Calu3 (cell line): ENCODE results near the gene CD38. TPM values are rescaled to one million over a fixed set of nuclear protein-coding genes. Genes with fewer than 3 reads are reported as not detected.

Experiments used
- BruUV-seq: library from RNA; stranded (reverse); fragments of 400-500 nt; replicated peaks from 2 replicates; lab custom pipeline; 2021; lab: Mats Ljungman, UMichigan
- CTCF ChIA-PET: fragments of 300-600 bp; sonication (Branson Sonifier 250); formaldehyde crosslinking; loops from one replicate; lab custom pipeline; 2022; ENCODE audit warnings: antibody characterized with exemption; lab: Charles Lee
- DNase-seq: peaks from one replicate; pipeline ENCODE4 v3.0.0; 2022
- H3K27ac Mint-ChIP-seq: one replicate; pipeline ENCODE4 v1.8.0; 2022; ENCODE audit warnings: mixed read lengths; ENCODE audit not compliant: unreplicated experiment
- H3K27me3 Mint-ChIP-seq: one replicate; pipeline ENCODE4 v1.8.0; 2022; ENCODE audit warnings: mixed read lengths; ENCODE audit not compliant: unreplicated experiment
- H3K36me3 Mint-ChIP-seq: one replicate; pipeline ENCODE4 v1.8.0; 2022; ENCODE audit warnings: mild to moderate bottlenecking, moderate library complexity, mixed read lengths; ENCODE audit not compliant: insufficient read depth, unreplicated experiment
- H3K4me1 Mint-ChIP-seq: one replicate; pipeline ENCODE4 v1.8.0; 2022; ENCODE audit warnings: mild to moderate bottlenecking, low read depth, mixed read lengths; ENCODE audit not compliant: unreplicated experiment
- H3K4me3 Mint-ChIP-seq: one replicate; pipeline ENCODE4 v1.8.0; 2022; ENCODE audit warnings: mild to moderate bottlenecking, low read depth, moderate library complexity, mixed read lengths; ENCODE audit not compliant: unreplicated experiment
- H3K9me3 Mint-ChIP-seq: one replicate; pipeline ENCODE4 v1.8.0; 2022; ENCODE audit warnings: low read depth, mixed read lengths; ENCODE audit not compliant: unreplicated experiment
- intact Hi-C: fragments of 100-400 bp; cut with micrococcal nuclease; formaldehyde crosslinking; loops from one replicate; pipeline ENCODE4 v1.10.0; 2022; ENCODE audit not compliant: unreplicated experiment
- total RNA-seq: library from RNA; stranded (reverse); gene quantifications from 2 replicates; pipeline ENCODE4 v1.2.3, GENCODE V29; 2022
- TF ChIP-seq, protein P1 (sequence below): fragments of 200-600 bp; IDR thresholded peaks from one replicate; pipeline ENCODE4 v1.8.0; 2022; ENCODE audit warnings: antibody characterized with exemption; ENCODE audit not compliant: unreplicated experiment

CD38 gene
- total RNA-seq, 1 experiment from 2014 or later, result 3.4 TPM

DNA sequence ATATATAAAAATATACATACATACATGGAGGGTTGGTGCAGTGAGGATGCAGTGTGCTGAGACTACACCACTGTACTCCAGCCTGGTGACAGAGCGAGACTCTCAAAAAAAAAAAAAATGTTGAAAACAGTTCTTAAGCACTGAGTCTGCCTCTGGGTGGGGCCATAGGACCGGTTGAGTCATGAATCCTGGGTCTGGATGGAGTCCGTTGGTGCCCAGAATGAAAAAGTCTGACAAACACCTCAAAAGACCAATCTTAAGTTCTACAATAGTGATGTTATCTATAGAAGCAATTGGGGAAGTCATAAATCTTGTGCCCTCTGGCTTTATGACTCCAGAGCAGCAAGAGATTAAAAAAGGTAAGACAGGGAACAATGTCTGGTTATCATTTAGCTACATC is 90.0 kb downstream of the CD38 start:
- DNase-seq, result no peak
- Mint-ChIP-seq H3K27me3 (no peaks in the 10 kb centered on the region), H3K4me3 (no peak overlapping the region), H3K9me3 (no peaks in the 10 kb centered on the region), H3K36me3 (no peaks in the 10 kb centered on the region), H3K27ac (no peak overlapping the region), H3K4me1 (no peaks in the 10 kb centered on the region)
- intact Hi-C loops, result no loop called here
- CTCF ChIA-PET, result no interaction called here
- TF ChIP-seq, protein P1, sequence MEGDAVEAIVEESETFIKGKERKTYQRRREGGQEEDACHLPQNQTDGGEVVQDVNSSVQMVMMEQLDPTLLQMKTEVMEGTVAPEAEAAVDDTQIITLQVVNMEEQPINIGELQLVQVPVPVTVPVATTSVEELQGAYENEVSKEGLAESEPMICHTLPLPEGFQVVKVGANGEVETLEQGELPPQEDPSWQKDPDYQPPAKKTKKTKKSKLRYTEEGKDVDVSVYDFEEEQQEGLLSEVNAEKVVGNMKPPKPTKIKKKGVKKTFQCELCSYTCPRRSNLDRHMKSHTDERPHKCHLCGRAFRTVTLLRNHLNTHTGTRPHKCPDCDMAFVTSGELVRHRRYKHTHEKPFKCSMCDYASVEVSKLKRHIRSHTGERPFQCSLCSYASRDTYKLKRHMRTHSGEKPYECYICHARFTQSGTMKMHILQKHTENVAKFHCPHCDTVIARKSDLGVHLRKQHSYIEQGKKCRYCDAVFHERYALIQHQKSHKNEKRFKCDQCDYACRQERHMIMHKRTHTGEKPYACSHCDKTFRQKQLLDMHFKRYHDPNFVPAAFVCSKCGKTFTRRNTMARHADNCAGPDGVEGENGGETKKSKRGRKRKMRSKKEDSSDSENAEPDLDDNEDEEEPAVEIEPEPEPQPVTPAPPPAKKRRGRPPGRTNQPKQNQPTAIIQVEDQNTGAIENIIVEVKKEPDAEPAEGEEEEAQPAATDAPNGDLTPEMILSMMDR, result no peak
- BruUV-seq, result no TSS peak

DNA sequence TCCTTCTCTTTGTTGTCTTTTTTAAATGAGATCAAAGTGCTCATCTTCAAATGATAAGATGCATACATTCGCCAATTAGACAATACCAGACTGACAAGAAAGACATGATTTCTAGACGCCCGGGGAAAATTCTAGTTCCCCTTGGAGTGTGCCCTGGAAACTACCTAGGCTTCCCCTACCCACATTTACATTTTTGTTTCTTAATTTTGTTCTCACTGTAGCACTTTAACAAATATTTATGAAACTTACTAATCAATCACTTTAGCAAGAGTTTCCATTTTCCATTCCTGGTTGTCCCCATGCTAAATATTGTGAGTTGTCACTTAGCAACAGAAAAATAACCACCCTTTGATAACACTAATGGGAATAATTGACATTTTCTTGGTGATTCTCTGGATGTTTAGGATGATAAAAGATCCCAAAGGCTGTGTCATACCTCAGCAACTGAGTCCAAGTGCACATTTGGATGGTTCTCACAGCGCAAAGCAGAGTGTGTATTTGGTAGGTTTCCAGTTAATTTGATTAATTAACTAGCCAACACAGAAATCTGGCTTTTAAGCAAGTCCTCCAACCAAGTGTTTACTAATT is 90.8 kb downstream of the CD38 start:
- BruUV-seq, result no TSS peak

DNA sequence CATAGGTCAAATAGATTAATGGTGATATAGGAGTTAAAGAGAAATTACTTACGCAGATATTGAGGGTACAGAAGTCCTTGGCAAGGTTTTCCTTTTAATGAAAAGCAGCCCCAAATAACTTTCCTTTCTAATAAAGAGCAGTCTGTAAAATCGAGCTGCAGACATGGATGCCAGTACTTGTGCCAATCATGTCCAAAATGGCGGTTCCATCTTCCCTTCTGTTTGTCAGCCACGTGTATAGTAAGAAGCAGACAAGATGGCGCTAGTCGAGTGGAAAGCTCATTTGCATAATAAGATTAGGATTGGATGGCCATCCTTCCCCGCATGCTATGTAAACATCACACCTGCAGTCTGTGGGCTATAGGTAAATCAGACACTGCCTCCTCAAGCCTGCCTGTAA is 92.0 kb downstream of the CD38 start:
- TF ChIP-seq, protein P1, result no peak
- H3K9me3 Mint-ChIP-seq, result no peaks in the 10 kb centered on the region
- no peaks in the 10 kb centered on the region for H3K4me1 Mint-ChIP-seq
- intact Hi-C loops, result no loop called here
- H3K36me3 Mint-ChIP-seq, result no peaks in the 10 kb centered on the region
- BruUV-seq, result no TSS peak
- no peak overlapping the region for H3K4me3 Mint-ChIP-seq
- H3K27me3 Mint-ChIP-seq, result no peaks in the 10 kb centered on the region
- H3K27ac Mint-ChIP-seq, result no peak overlapping the region
- no peak for DNase-seq
- CTCF ChIA-PET, result no interaction called here

More for the DNA sequence above, 90.8 kb downstream of the CD38 start:
- Mint-ChIP-seq H3K4me3 (no peak overlapping the region), H3K27me3 (no peaks in the 10 kb centered on the region), H3K4me1 (no peaks in the 10 kb centered on the region), H3K9me3 (no peaks in the 10 kb centered on the region), H3K27ac (no peak overlapping the region), H3K36me3 (no peaks in the 10 kb centered on the region)
- intact Hi-C loops, result no loop called here
- CTCF ChIA-PET, result no interaction called here
- TF ChIP-seq, protein P1, result no peak
- no peak for DNase-seq

DNA sequence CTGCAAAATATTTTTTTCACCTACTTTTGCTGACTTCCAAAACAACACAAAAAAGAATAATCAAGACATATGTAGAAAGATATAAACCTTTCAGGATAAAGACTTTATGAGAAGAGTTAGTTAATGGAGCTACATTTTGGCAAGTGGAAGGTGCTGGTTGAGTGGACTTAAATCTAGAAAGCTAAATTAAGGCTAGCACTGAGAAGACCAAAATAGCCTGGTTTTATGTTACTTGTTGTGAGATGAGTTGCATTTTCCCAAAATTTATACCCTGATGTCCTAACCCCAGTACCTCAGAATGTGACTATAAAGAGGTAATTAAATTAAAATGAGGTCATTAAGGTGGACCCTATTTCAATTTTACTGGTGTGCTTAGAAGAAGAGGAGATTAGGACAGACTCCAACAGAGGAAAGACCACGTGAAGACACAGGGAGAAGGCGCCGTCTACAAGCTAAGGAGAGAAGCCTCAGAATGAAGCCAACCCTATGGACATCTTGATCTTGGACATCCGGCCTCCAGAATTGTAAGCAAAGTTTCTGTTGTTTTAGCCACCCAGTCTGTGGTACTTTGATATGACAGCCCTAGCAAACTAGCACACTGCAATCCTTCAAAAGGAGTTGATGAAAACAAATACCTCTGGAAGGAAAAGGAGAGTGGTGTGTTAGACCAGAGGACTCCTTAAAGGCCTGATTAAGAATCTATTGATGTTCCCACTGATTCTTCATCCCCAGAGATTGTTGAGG is 93.0 kb downstream of the CD38 start:
- Mint-ChIP-seq H3K36me3 (no peaks in the 10 kb centered on the region), H3K9me3 (no peaks in the 10 kb centered on the region), H3K27me3 (no peaks in the 10 kb centered on the region), H3K4me1 (no peaks in the 10 kb centered on the region), H3K4me3 (no peak overlapping the region), H3K27ac (no peak overlapping the region)
- DNase-seq, result no peak
- intact Hi-C loops, result no loop called here
- TF ChIP-seq, protein P1, result no peak
- no TSS peak for BruUV-seq
- CTCF ChIA-PET, result no interaction called here
